H9 (cell line): ENCODE measurements around the gene MED23. TPM values are rescaled to one million over a fixed set of nuclear protein-coding genes. Genes with fewer than 3 reads are reported as not detected.

Experiments
- DNase-seq: peaks from one replicate; pipeline ENCODE4 v3.0.0-alpha.2; 2017
- H2AFZ ChIP-seq: one replicate; pipeline ENCODE4 v1.6.1; 2013; ENCODE audit warnings: mild to moderate bottlenecking, low read length, control low read depth, moderate library complexity
- H2AK5ac ChIP-seq: 2 replicates; pipeline ENCODE4 v1.6.1; 2013; ENCODE audit warnings: low read length, control low read depth, mixed read lengths; ENCODE audit not compliant: insufficient read length
- H2BK120ac ChIP-seq: one replicate; pipeline ENCODE4 v1.6.1; 2013; ENCODE audit warnings: low read depth, mild to moderate bottlenecking, low read length, control low read depth, inconsistent platforms; ENCODE audit not compliant: poor library complexity, severe bottlenecking
- H2BK12ac ChIP-seq: 2 replicates; pipeline ENCODE4 v1.6.1; 2013; ENCODE audit warnings: low read length, control low read depth, mixed read lengths, low read depth; ENCODE audit not compliant: insufficient read length
- H2BK15ac ChIP-seq: 2 replicates; pipeline ENCODE4 v1.6.1; 2013; ENCODE audit warnings: low read depth, low read length, control low read depth
- H2BK20ac ChIP-seq: one replicate; pipeline ENCODE4 v1.6.1; 2013; ENCODE audit warnings: low read depth, mild to moderate bottlenecking, low read length, control low read depth, inconsistent platforms; ENCODE audit not compliant: poor library complexity, severe bottlenecking
- H2BK5ac ChIP-seq: 2 replicates; pipeline ENCODE4 v1.6.1; 2013; ENCODE audit warnings: low read length, control low read depth, mixed read lengths; ENCODE audit not compliant: insufficient read length
- H3K14ac ChIP-seq: 2 replicates; pipeline ENCODE4 v1.6.1; 2013; ENCODE audit warnings: low read length, control low read depth; ENCODE audit not compliant: insufficient read depth
- H3K18ac ChIP-seq: 2 replicates; pipeline ENCODE4 v1.6.1; 2013; ENCODE audit warnings: low read depth, mild to moderate bottlenecking, mixed read lengths, low read length, control low read depth; ENCODE audit not compliant: insufficient read length
- H3K23ac ChIP-seq: 2 replicates; pipeline ENCODE4 v1.6.1; 2013; ENCODE audit warnings: low read length, control low read depth, mixed read lengths, low read depth; ENCODE audit not compliant: insufficient read length
- H3K23me2 ChIP-seq: 2 replicates; pipeline ENCODE4 v1.6.1; 2013; ENCODE audit warnings: low read depth, mild to moderate bottlenecking, mixed read lengths, low read length, control low read depth; ENCODE audit not compliant: insufficient read length, poor library complexity, severe bottlenecking
- H3K27ac ChIP-seq: 2 replicates; pipeline ENCODE4 v1.5.1; 2013; ENCODE audit warnings: low read length, control low read depth, mixed read lengths, low read depth; ENCODE audit not compliant: insufficient read length
- H3K27me3 ChIP-seq: 2 replicates; pipeline ENCODE4 v1.6.1; 2013; ENCODE audit warnings: low read length, control low read depth, inconsistent platforms; ENCODE audit not compliant: insufficient read depth
- H3K4ac ChIP-seq: 2 replicates; pipeline ENCODE4 v1.6.1; 2013; ENCODE audit warnings: low read depth, mild to moderate bottlenecking, control low read depth, inconsistent platforms, low read length, moderate library complexity
- H3K4me1 ChIP-seq: 2 replicates; pipeline ENCODE4 v1.6.1; 2013; ENCODE audit warnings: low read length, control low read depth, inconsistent platforms; ENCODE audit not compliant: insufficient read depth
- H3K4me2 ChIP-seq: 2 replicates; pipeline ENCODE4 v1.6.1; 2013; ENCODE audit warnings: low read length, control low read depth, mixed read lengths; ENCODE audit not compliant: insufficient read length, insufficient read depth
- H3K56ac ChIP-seq: 2 replicates; pipeline ENCODE4 v1.6.1; 2013; ENCODE audit warnings: low read depth, mild to moderate bottlenecking, mixed read lengths, low read length, control low read depth; ENCODE audit not compliant: insufficient read length
- H3K79me1 ChIP-seq: 2 replicates; pipeline ENCODE4 v1.6.1; 2013; ENCODE audit warnings: low read depth, mild to moderate bottlenecking, moderate library complexity, low read length, control low read depth, inconsistent platforms; ENCODE audit not compliant: insufficient read depth, poor library complexity, severe bottlenecking
- H3K79me2 ChIP-seq: 2 replicates; pipeline ENCODE4 v1.6.1; 2013; ENCODE audit warnings: low read length, control low read depth, inconsistent platforms; ENCODE audit not compliant: insufficient read depth
- H3K9ac ChIP-seq: 2 replicates; pipeline ENCODE4 v1.6.1; 2013; ENCODE audit warnings: low read length, control low read depth, mixed read lengths; ENCODE audit not compliant: insufficient read length; ENCODE audit errors: extremely low read depth
- H3K9me3 ChIP-seq: one replicate; pipeline ENCODE4 v1.6.1; 2013; ENCODE audit warnings: low read depth, low read length, inconsistent platforms; ENCODE audit not compliant: control insufficient read depth
- H3T11ph ChIP-seq: one replicate; pipeline ENCODE4 v1.6.1; 2013; ENCODE audit warnings: mild to moderate bottlenecking, low read length, control low read depth, inconsistent platforms
- H4K20me1 ChIP-seq: one replicate; pipeline ENCODE4 v1.6.1; 2013; ENCODE audit not compliant: control insufficient read depth, insufficient read length, insufficient read depth
- H4K5ac ChIP-seq: 2 replicates; pipeline ENCODE4 v1.6.1; 2013; ENCODE audit warnings: low read depth, mild to moderate bottlenecking, mixed read lengths, low read length, control low read depth; ENCODE audit not compliant: insufficient read length
- H4K8ac ChIP-seq: replicated peaks from 2 replicates; pipeline ENCODE4 v1.6.1; 2013; ENCODE audit warnings: low read length, control low read depth, mixed read lengths, low read depth; ENCODE audit not compliant: insufficient read length
- H4K91ac ChIP-seq: 2 replicates; pipeline ENCODE4 v1.6.1; 2013; ENCODE audit warnings: low read depth, mild to moderate bottlenecking, moderate library complexity, mixed read lengths, low read length, control low read depth; ENCODE audit not compliant: insufficient read length
- H3K27ac Mint-ChIP-seq, 3 experiments: 2 replicates in 2 of 3; 3 replicates in 1 of 3; pipeline ENCODE4 v1.8.0; 2020 to 2021; ENCODE audit warnings: mixed read lengths in 3 of 3, mild to moderate bottlenecking in 1 of 3, moderate library complexity in 1 of 3
- H3K27me3 Mint-ChIP-seq: 2 replicates; pipeline ENCODE4 v1.8.0; 2021; ENCODE audit warnings: low read depth, mild to moderate bottlenecking, moderate library complexity, mixed read lengths
- H3K36me3 Mint-ChIP-seq, 3 experiments: 2 replicates in 2 of 3; 3 replicates in 1 of 3; pipeline ENCODE4 v1.8.0; 2020 to 2021; ENCODE audit warnings: low read depth in 3 of 3, mixed read lengths in 3 of 3; ENCODE audit not compliant: insufficient read depth in 1 of 3
- H3K4me1 Mint-ChIP-seq, 2 experiments: 2 replicates each; pipeline ENCODE4 v1.8.0; 2020; ENCODE audit warnings: mixed read lengths in 2 of 2
- H3K4me3 Mint-ChIP-seq, 2 experiments: 2 replicates in 1 of 2; 3 replicates in 1 of 2; pipeline ENCODE4 v1.8.0; 2020 to 2021; ENCODE audit warnings: mild to moderate bottlenecking in 2 of 2, mixed read lengths in 2 of 2, moderate library complexity in 1 of 2
- H3K9me3 Mint-ChIP-seq, 2 experiments: 2 replicates in 1 of 2; 3 replicates in 1 of 2; pipeline ENCODE4 v1.8.0; 2020; ENCODE audit warnings: mild to moderate bottlenecking in 2 of 2, mixed read lengths in 2 of 2, moderate library complexity in 1 of 2
- total RNA-seq: library from RNA; stranded (reverse); gene quantifications from 2 replicates; pipeline ENCODE4 v1.2.1, GENCODE V29; 2021
- TF ChIP-seq, protein P1 (sequence below): fragments of 200-600 bp; sonication (generic); conservative IDR thresholded peaks from 3 replicates; pipeline ENCODE4 v1.8.0; 2021; ENCODE audit warnings: antibody characterized with exemption, mild to moderate bottlenecking

Gene MED23
- total RNA-seq, 1 experiment from 2014 or later = 16.2 TPM

DNA sequence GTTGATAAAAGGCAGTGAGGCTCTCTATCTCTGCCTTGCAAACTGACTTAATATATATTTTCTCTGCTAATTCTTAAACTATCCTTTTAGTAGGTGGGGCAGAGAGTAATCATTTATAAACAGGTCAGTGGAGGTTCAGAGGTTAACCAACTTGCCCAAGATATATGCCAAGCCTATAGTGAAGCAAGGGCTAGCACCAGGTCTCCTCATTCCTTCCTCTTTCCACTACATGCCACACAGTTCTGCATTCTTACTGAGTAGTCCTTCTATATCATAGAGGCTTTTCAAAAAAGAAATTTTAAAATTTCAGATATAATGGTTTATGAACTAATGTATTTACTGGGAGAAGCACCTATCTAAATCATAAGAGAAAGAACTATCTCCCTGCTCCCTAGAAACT lies 46.5 kb downstream of the MED23 start:
- Histone ChIP-seq H3K4me1 (peaks cover 2% of the 10 kb centered on the region; the same call in 1 of the 2 replicates), H4K91ac (no peak overlapping the region), H3K79me1 (no peaks in the 10 kb centered on the region), H3K27me3 (no peaks in the 10 kb centered on the region), H3K23ac (no peak overlapping the region), H4K8ac (no peak overlapping the region), H3T11ph (no peak overlapping the region), H2BK15ac (no peak overlapping the region), H3K23me2 (no peaks in the 10 kb centered on the region), H3K14ac (no peak overlapping the region), H2AFZ (no peak overlapping the region), H2BK120ac (no peak overlapping the region), H4K20me1 (no peaks in the 10 kb centered on the region), H3K56ac (no peak overlapping the region), H2BK20ac (no peak overlapping the region), H3K9ac (no peak overlapping the region), H3K4me2 (no peak overlapping the region), H2BK5ac (no peak overlapping the region), H3K79me2 (no peaks in the 10 kb centered on the region), H2BK12ac (no peak overlapping the region), H3K9me3 (no peaks in the 10 kb centered on the region), H3K4ac (no peak overlapping the region), H3K27ac (no peak overlapping the region), H3K18ac (no peak overlapping the region), H2AK5ac (no peak overlapping the region), H4K5ac (no peak overlapping the region)
- H3K36me3 Mint-ChIP-seq = peaks cover 3 to 19% (median 7%) of the 10 kb centered on the region in 3 experiments; a peak in 6 of 7 replicates
- DNase-seq = no peak
- TF ChIP-seq, protein P1, sequence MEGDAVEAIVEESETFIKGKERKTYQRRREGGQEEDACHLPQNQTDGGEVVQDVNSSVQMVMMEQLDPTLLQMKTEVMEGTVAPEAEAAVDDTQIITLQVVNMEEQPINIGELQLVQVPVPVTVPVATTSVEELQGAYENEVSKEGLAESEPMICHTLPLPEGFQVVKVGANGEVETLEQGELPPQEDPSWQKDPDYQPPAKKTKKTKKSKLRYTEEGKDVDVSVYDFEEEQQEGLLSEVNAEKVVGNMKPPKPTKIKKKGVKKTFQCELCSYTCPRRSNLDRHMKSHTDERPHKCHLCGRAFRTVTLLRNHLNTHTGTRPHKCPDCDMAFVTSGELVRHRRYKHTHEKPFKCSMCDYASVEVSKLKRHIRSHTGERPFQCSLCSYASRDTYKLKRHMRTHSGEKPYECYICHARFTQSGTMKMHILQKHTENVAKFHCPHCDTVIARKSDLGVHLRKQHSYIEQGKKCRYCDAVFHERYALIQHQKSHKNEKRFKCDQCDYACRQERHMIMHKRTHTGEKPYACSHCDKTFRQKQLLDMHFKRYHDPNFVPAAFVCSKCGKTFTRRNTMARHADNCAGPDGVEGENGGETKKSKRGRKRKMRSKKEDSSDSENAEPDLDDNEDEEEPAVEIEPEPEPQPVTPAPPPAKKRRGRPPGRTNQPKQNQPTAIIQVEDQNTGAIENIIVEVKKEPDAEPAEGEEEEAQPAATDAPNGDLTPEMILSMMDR = no peak
- H3K27ac Mint-ChIP-seq = no peak overlapping the region
- H3K9me3 Mint-ChIP-seq = no peaks in the 10 kb centered on the region
- no peak overlapping the region for H3K4me3 Mint-ChIP-seq
- peaks cover 4 to 8% of the 10 kb centered on the region in 2 experiments for H3K4me1 Mint-ChIP-seq
- H3K27me3 Mint-ChIP-seq = no peaks in the 10 kb centered on the region
